Measurements from ENCODE around the gene ALCAM. TPM values are rescaled to one million over a fixed set of nuclear protein-coding genes. Genes with fewer than 3 reads are reported as not detected.

The ALCAM gene
- total RNA-seq, 1 donor from 2014 or later = 294 TPM

- TF ChIP-seq, protein P1, sequence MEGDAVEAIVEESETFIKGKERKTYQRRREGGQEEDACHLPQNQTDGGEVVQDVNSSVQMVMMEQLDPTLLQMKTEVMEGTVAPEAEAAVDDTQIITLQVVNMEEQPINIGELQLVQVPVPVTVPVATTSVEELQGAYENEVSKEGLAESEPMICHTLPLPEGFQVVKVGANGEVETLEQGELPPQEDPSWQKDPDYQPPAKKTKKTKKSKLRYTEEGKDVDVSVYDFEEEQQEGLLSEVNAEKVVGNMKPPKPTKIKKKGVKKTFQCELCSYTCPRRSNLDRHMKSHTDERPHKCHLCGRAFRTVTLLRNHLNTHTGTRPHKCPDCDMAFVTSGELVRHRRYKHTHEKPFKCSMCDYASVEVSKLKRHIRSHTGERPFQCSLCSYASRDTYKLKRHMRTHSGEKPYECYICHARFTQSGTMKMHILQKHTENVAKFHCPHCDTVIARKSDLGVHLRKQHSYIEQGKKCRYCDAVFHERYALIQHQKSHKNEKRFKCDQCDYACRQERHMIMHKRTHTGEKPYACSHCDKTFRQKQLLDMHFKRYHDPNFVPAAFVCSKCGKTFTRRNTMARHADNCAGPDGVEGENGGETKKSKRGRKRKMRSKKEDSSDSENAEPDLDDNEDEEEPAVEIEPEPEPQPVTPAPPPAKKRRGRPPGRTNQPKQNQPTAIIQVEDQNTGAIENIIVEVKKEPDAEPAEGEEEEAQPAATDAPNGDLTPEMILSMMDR (IDR thresholded peaks at IDR 0.05; ENCODE audit: insufficient read depth, low read length, severe bottlenecking) = no peak
- no peak for FAIRE-seq
Measured at GRCh38 chr3:105490045-105490444, 123.3 kb downstream of the ALCAM start.

GRCh38 chr3:105493305-105493892 is 126.7 kb downstream of the ALCAM start:
- no peak for DNase-seq (ENCODE audit: low read depth)
- no peaks in the 10 kb centered on the region for H3K27me3 ChIP-seq (ENCODE audit: control insufficient read depth, insufficient read depth, low read length)
- TF ChIP-seq, protein P1 (IDR thresholded peaks at IDR 0.05; ENCODE audit: insufficient read depth, low read length, severe bottlenecking) = no peak
- FAIRE-seq = no peak
- H3K4me3 ChIP-seq (ENCODE audit: low read depth, low read length) = no peak overlapping the region
- H3K36me3 ChIP-seq (ENCODE audit: control insufficient read depth, insufficient read depth, low read length) = peaks cover 6% of the 10 kb centered on the region

More at GRCh38 chr3:105490045-105490444, 123.3 kb downstream of the ALCAM start:
- no peaks in the 10 kb centered on the region for H3K27me3 ChIP-seq (ENCODE audit: control insufficient read depth, insufficient read depth, low read length)
- DNase-seq (ENCODE audit: low read depth) = no peak
- H3K36me3 ChIP-seq (ENCODE audit: control insufficient read depth, insufficient read depth, low read length) = peaks cover 5% of the 10 kb centered on the region
- no peak overlapping the region for H3K4me3 ChIP-seq (ENCODE audit: low read depth, low read length)

DNA sequence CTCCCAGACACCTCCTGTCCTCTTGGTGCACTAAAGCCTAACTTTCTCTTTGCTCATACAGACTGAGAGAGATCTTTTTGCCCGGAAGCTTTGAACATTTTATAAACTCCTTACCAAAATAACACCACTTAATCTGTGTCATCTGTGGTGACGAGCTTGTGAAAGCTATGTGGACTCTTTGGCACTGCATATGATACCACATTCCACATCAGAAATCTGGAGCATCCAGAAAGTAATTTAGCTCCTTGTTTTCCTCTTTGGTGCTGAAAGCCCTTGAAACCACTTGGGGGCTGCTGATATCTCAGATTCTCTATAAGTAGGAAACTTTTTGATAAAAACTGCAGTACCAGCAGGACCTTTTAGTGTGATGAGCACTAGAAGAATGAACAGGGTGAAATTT is 128.3 kb downstream of the ALCAM start:
- Histone ChIP-seq H3K36me3 (ENCODE audit: control insufficient read depth, insufficient read depth, low read length) (peaks cover 6% of the 10 kb centered on the region), H3K27me3 (ENCODE audit: control insufficient read depth, insufficient read depth, low read length) (no peaks in the 10 kb centered on the region), H3K4me3 (ENCODE audit: low read depth, low read length) (no peak overlapping the region)
- DNase-seq (ENCODE audit: low read depth) (no peak), FAIRE-seq (no peak)
- TF ChIP-seq, protein P1 (IDR thresholded peaks at IDR 0.05; ENCODE audit: insufficient read depth, low read length, severe bottlenecking) = no peak

- Histone ChIP-seq H3K4me3 (ENCODE audit: low read depth, low read length) (no peak overlapping the region), H3K27me3 (ENCODE audit: control insufficient read depth, insufficient read depth, low read length) (no peaks in the 10 kb centered on the region), H3K36me3 (ENCODE audit: control insufficient read depth, insufficient read depth, low read length) (peaks cover 1% of the 10 kb centered on the region)
- TF ChIP-seq, protein P1 (IDR thresholded peaks at IDR 0.05; ENCODE audit: insufficient read depth, low read length, severe bottlenecking) = no peak
- DNase-seq (ENCODE audit: low read depth) (no peak), FAIRE-seq (no peak)
Measured at GRCh38 chr3:105496343-105496742, 129.6 kb downstream of the ALCAM start.

- peaks cover 1% of the 10 kb centered on the region for H3K36me3 ChIP-seq (ENCODE audit: control insufficient read depth, insufficient read depth, low read length)
- TF ChIP-seq, protein P1 (IDR thresholded peaks at IDR 0.05; ENCODE audit: insufficient read depth, low read length, severe bottlenecking) = no peak
- no peaks in the 10 kb centered on the region for H3K27me3 ChIP-seq (ENCODE audit: control insufficient read depth, insufficient read depth, low read length)
- H3K4me3 ChIP-seq (ENCODE audit: low read depth, low read length) = no peak overlapping the region
- DNase-seq (ENCODE audit: low read depth) = no peak
- FAIRE-seq = no peak
Measured at GRCh38 chr3:105497386-105497785, 130.7 kb downstream of the ALCAM start.

DNA sequence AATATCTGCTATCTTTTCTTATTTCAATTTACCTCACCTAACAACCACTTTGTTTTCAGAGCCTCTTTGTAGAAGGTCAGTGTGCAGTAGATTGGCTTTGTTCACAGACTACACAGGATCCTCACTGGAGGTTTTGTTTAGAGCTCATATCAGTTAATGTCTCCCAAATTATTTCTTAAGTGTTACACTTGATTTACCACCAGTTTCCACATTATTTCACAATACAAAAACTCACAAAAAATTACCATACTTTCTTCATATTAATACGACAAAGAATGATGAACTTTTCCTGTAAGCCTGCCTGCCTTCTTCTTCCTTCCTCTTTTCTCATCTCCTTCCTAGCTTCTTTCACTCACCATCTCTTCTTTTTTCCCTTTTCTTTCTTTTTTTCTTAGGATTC is 133.3 kb downstream of the ALCAM start:
- H3K36me3 ChIP-seq (ENCODE audit: control insufficient read depth, insufficient read depth, low read length) = peaks cover 1% of the 10 kb centered on the region
- DNase-seq (ENCODE audit: low read depth) (no peak), FAIRE-seq (no peak)
- TF ChIP-seq, protein P1 (IDR thresholded peaks at IDR 0.05; ENCODE audit: insufficient read depth, low read length, severe bottlenecking) = no peak
- no peaks in the 10 kb centered on the region for H3K27me3 ChIP-seq (ENCODE audit: control insufficient read depth, insufficient read depth, low read length)
- no peak overlapping the region for H3K4me3 ChIP-seq (ENCODE audit: low read depth, low read length)

Data from bronchial epithelial cell (primary cell).